Midbrain (tissue), 1 donor: ENCODE data around the gene TNFAIP8.

Experiments
- DNase-seq: peaks from one replicate; lab custom pipeline; 2025; lab: John Stamatoyannopoulos, UW

The TNFAIP8 gene

GRCh38 chr5:119328753-119329602 is 26.8 kb upstream of the TNFAIP8 start:
- no peak for DNase-seq

GRCh38 chr5:119329666-119330065 is 26.2 kb upstream of the TNFAIP8 start:
- DNase-seq, result no peak

GRCh38 chr5:119330367-119331183 is 25.2 kb upstream of the TNFAIP8 start:
- no peak for DNase-seq

- DNase-seq, result no peak
Observed at GRCh38 chr5:119331566-119332095, 24.2 kb upstream of the TNFAIP8 start.

GRCh38 chr5:119332208-119332607 is 23.6 kb upstream of the TNFAIP8 start:
- DNase-seq, result no peak

- DNase-seq, result no peak
Observed at GRCh38 chr5:119332978-119333401, 22.8 kb upstream of the TNFAIP8 start.

GRCh38 chr5:119333421-119333851 is 22.4 kb upstream of the TNFAIP8 start:
- DNase-seq, result no peak

GRCh38 chr5:119335261-119335677 is 20.6 kb upstream of the TNFAIP8 start:
- no peak for DNase-seq

GRCh38 chr5:119336262-119336661 is 19.6 kb upstream of the TNFAIP8 start:
- DNase-seq, result no peak

- DNase-seq, result no peak
Observed at GRCh38 chr5:119336845-119337580, 18.8 kb upstream of the TNFAIP8 start.

GRCh38 chr5:119338326-119338946 is 17.4 kb upstream of the TNFAIP8 start:
- no peak for DNase-seq

- DNase-seq, result no peak
Observed at GRCh38 chr5:119339344-119339743, 16.5 kb upstream of the TNFAIP8 start.

GRCh38 chr5:119339965-119340364 is 15.9 kb upstream of the TNFAIP8 start:
- no peak for DNase-seq

- DNase-seq, result no peak
Observed at GRCh38 chr5:119340597-119341218, 15.1 kb upstream of the TNFAIP8 start.

GRCh38 chr5:119341452-119342349 is 14.1 kb upstream of the TNFAIP8 start:
- DNase-seq, result no peak

GRCh38 chr5:119342406-119342805 is 13.4 kb upstream of the TNFAIP8 start:
- no peak for DNase-seq

- no peak for DNase-seq
Observed at GRCh38 chr5:119343052-119343451, 12.8 kb upstream of the TNFAIP8 start.

GRCh38 chr5:119343766-119344165 is 12.1 kb upstream of the TNFAIP8 start:
- no peak for DNase-seq

GRCh38 chr5:119344231-119344630 is 11.6 kb upstream of the TNFAIP8 start:
- DNase-seq, result no peak

- DNase-seq, result no peak
Observed at GRCh38 chr5:119345861-119346260, 10.0 kb upstream of the TNFAIP8 start.
